Caco-2 (cell line): ENCODE measurements around the gene MYO16. TPM values are rescaled to one million over a fixed set of nuclear protein-coding genes. Genes with fewer than 3 reads are reported as not detected.
A peak's percentile ranks its signal among the peaks of the same experiment; 100 is the strongest.

Experiments used
- BruUV-seq: library from RNA; stranded (reverse); fragments of 400-500 nt; replicated peaks from 2 replicates; lab custom pipeline; 2021; lab: Mats Ljungman, UMichigan
- CTCF ChIA-PET: fragments of 300-600 bp; sonication (Branson Sonifier 250); formaldehyde crosslinking; loops from one replicate; lab custom pipeline; 2022; ENCODE audit warnings: antibody characterized with exemption; lab: Charles Lee
- POLR2A ChIA-PET: fragments of 300-600 bp; sonication (Branson Sonifier 250); formaldehyde crosslinking; loops from one replicate; lab custom pipeline; 2022; ENCODE audit warnings: antibody characterized with exemption; lab: Charles Lee
- DNase-seq, 2 experiments: peaks; one replicate each; pipeline versions ENCODE4 v3.0.0 to v3.0.0-alpha.2; 2020 to 2022
- H3K27me3 ChIP-seq: replicated peaks from 2 replicates; pipeline ENCODE4 v1.6.0; 2011; ENCODE audit warnings: low read length; ENCODE audit not compliant: control insufficient read depth, insufficient read depth
- H3K36me3 ChIP-seq: 2 replicates; pipeline ENCODE4 v1.5.1; 2011; ENCODE audit warnings: low read length; ENCODE audit not compliant: control insufficient read depth, insufficient read depth
- H3K4me1 ChIP-seq: fragments of 250-450 bp; sonication (Bioruptor Pico); 2 replicates; pipeline ENCODE4 v1.5.1; 2020; ENCODE audit warnings: mild to moderate bottlenecking
- H3K4me3 ChIP-seq: 2 replicates; pipeline ENCODE4 v1.5.1; 2011; ENCODE audit warnings: low read depth, mild to moderate bottlenecking, control low read depth, low read length
- H3K9me3 ChIP-seq: fragments of 250-450 bp; sonication (Bioruptor Pico); 2 replicates; pipeline ENCODE4 v1.5.1; 2020; ENCODE audit warnings: mild to moderate bottlenecking, moderate library complexity
- H3K27ac Mint-ChIP-seq: one replicate; pipeline ENCODE4 v1.8.0; 2022; ENCODE audit warnings: mixed read lengths; ENCODE audit not compliant: unreplicated experiment
- H3K27me3 Mint-ChIP-seq: one replicate; pipeline ENCODE4 v1.8.0; 2022; ENCODE audit warnings: mixed read lengths; ENCODE audit not compliant: insufficient read depth, unreplicated experiment
- H3K36me3 Mint-ChIP-seq: one replicate; pipeline ENCODE4 v1.8.0; 2022; ENCODE audit warnings: mild to moderate bottlenecking, mixed read lengths; ENCODE audit not compliant: insufficient read depth, unreplicated experiment
- H3K4me1 Mint-ChIP-seq: one replicate; pipeline ENCODE4 v1.8.0; 2022; ENCODE audit warnings: low read depth, mixed read lengths; ENCODE audit not compliant: unreplicated experiment
- H3K4me3 Mint-ChIP-seq: one replicate; pipeline ENCODE4 v1.8.0; 2022; ENCODE audit warnings: mild to moderate bottlenecking, moderate library complexity, mixed read lengths; ENCODE audit not compliant: unreplicated experiment
- H3K9me3 Mint-ChIP-seq: one replicate; pipeline ENCODE4 v1.8.0; 2022; ENCODE audit warnings: mixed read lengths; ENCODE audit not compliant: unreplicated experiment
- intact Hi-C: fragments of 100-400 bp; cut with micrococcal nuclease; formaldehyde crosslinking; loops from one replicate; pipeline ENCODE4 v1.10.0; 2022; ENCODE audit not compliant: unreplicated experiment
- total RNA-seq: library from RNA; stranded (reverse); gene quantifications from 2 replicates; pipeline ENCODE4 v1.2.3, GENCODE V29; 2022
- TF ChIP-seq, protein P1 (sequence below), 2 experiments: fragments of 200-600 bp in 1 of 2; IDR thresholded peaks; 1 replicate in 1 of 2; 2 replicates in 1 of 2; pipeline versions ENCODE4 v1.5.1 to v1.8.0; 2011 to 2022; ENCODE audit warnings: antibody characterized with exemption in 1 of 2, control low read depth in 1 of 2, inconsistent platforms in 1 of 2, low read depth in 1 of 2, low read length in 1 of 2, mild to moderate bottlenecking in 1 of 2, moderate library complexity in 1 of 2; ENCODE audit not compliant: insufficient read depth in 1 of 2, severe bottlenecking in 1 of 2, unreplicated experiment in 1 of 2

The MYO16 gene
- total RNA-seq, 1 experiment from 2014 or later, result not detected

DNA sequence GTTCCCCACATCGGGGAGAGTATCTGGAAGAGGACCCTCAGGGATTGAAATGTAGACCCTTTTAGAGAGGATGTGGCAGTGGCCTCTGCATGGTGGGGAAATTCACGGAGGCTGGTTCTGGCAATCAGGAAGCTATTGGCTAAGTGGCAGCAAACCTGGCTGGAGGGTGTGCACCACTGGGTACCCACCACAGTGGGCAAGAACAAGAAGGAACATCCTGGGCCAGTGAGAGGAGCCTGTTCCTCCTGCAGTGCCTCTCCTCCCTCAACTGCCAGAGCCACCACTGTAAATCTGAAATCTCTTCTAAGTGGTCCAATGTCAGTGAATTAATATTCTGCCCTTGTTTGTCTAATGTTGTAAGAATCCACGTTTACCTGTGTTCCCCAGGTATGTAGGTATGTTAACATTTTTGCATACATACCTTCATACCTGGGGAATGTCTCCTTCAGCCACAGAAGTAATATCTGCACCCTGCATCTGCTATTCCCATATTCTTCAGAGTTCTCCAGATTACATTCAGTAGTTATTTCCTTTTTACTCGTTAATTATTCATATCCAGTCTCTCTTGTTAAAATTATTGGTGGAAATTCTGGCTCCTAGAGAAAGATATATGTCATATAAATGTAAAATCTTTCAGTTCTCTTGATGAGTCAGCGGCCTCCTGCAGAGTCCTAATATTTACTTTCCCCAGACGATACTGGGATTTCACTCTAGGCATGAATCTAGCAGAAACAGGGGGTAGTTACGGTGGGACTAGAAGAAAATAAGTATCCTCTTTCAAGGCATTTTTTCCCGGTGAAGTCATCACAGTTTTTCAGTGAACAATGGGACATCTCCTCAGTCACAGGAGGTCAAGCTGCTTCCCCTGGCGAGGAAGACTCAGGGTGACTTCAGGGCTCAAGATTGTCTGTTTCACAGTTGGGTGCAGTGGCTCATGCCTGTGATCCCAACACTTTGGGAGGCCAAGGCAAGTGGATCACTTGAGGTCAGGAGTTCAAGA is 148.3 kb downstream of the MYO16 start:
- no peak overlapping the region for H3K4me3 ChIP-seq
- POLR2A ChIA-PET, result no interaction called here
- TF ChIP-seq, protein P1, sequence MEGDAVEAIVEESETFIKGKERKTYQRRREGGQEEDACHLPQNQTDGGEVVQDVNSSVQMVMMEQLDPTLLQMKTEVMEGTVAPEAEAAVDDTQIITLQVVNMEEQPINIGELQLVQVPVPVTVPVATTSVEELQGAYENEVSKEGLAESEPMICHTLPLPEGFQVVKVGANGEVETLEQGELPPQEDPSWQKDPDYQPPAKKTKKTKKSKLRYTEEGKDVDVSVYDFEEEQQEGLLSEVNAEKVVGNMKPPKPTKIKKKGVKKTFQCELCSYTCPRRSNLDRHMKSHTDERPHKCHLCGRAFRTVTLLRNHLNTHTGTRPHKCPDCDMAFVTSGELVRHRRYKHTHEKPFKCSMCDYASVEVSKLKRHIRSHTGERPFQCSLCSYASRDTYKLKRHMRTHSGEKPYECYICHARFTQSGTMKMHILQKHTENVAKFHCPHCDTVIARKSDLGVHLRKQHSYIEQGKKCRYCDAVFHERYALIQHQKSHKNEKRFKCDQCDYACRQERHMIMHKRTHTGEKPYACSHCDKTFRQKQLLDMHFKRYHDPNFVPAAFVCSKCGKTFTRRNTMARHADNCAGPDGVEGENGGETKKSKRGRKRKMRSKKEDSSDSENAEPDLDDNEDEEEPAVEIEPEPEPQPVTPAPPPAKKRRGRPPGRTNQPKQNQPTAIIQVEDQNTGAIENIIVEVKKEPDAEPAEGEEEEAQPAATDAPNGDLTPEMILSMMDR (IDR thresholded peaks at IDR 0.05; ENCODE audit: insufficient read depth in 1 of 2, low read depth in 1 of 2, low read length in 1 of 2, severe bottlenecking in 1 of 2, unreplicated experiment in 1 of 2), result no peak
- no TSS peak for BruUV-seq
- CTCF ChIA-PET, result no interaction called here
- H3K27me3 Mint-ChIP-seq, result no peaks in the 10 kb centered on the region
- intact Hi-C loops, result no loop called here
- no peak overlapping the region for H3K4me3 Mint-ChIP-seq
- peak in 1 of 2 experiments; percentile 4 for DNase-seq
- no peak overlapping the region for H3K27ac Mint-ChIP-seq
- H3K36me3 ChIP-seq, result no peaks in the 10 kb centered on the region
- H3K9me3 Mint-ChIP-seq, result no peaks in the 10 kb centered on the region
- H3K36me3 Mint-ChIP-seq, result no peaks in the 10 kb centered on the region
- H3K9me3 ChIP-seq, result peaks cover 4% of the 10 kb centered on the region; the same call in 1 of the 2 replicates
- no peaks in the 10 kb centered on the region for H3K27me3 ChIP-seq
- H3K4me1 Mint-ChIP-seq, result peaks cover 9% of the 10 kb centered on the region
- H3K4me1 ChIP-seq, result peaks cover 11% of the 10 kb centered on the region

DNA sequence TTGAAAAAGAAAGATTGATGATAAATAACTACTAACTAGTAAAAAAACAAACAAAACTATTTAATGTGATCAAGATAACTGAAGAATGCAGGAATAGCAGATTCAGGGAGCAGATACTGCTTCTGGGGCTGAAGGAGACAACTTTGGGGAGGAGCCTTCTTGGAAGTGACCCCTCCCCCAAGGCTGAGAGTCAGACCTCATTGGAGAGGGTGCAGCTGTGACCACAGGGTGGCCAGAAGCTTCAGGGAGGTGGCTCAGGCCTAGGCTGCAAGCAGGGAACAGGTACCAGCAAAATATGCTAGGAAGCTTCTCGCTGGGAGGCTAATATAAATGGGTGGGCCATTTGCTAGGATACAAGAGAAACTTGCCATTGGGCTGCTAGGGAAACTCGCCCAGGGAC is 149.9 kb downstream of the MYO16 start:
- H3K27me3 Mint-ChIP-seq, result no peaks in the 10 kb centered on the region
- Histone ChIP-seq H3K4me3 (no peak overlapping the region), H3K9me3 (peaks cover 6% of the 10 kb centered on the region; the same call in 1 of the 2 replicates), H3K4me1 (peaks cover 11% of the 10 kb centered on the region), H3K36me3 (no peaks in the 10 kb centered on the region), H3K27me3 (no peaks in the 10 kb centered on the region)
- no peak overlapping the region for H3K4me3 Mint-ChIP-seq
- BruUV-seq, result no TSS peak
- TF ChIP-seq, protein P1 (IDR thresholded peaks at IDR 0.05; ENCODE audit: insufficient read depth in 1 of 2, low read depth in 1 of 2, low read length in 1 of 2, severe bottlenecking in 1 of 2, unreplicated experiment in 1 of 2), result no peak
- intact Hi-C loops, result no loop called here
- ChIA-PET CTCF (no interaction called here), POLR2A (interaction anchor here (0.5 kb wide), 1 partner anchor 329 kb away, joined by 3 read pairs; no protein-coding TSS in a partner anchor)
- no peak overlapping the region for H3K27ac Mint-ChIP-seq
- H3K4me1 Mint-ChIP-seq, result peaks cover 9% of the 10 kb centered on the region
- no peaks in the 10 kb centered on the region for H3K36me3 Mint-ChIP-seq
- DNase-seq, result no peak
- H3K9me3 Mint-ChIP-seq, result no peaks in the 10 kb centered on the region

DNA sequence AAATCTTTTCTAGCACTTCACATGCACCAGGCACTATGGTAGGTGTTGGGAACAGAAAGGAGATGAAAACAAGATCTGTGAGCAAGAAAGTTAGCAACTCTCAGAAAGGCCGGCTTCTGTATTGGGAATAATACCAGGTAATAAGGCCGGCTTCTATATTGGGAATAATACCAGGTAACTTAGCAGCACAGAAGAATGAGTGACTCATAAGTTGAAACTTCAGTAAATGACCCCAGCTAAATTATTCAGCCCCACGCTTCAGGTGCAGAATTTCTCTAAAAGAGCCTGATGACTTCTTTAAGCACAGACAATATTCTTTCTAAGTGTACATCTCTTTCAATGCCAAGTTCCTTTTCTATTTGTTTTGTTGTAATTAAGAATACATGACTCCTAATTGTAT is 151.3 kb downstream of the MYO16 start:
- no TSS peak for BruUV-seq
- peaks cover 9% of the 10 kb centered on the region for H3K4me1 Mint-ChIP-seq
- H3K27me3 Mint-ChIP-seq, result no peaks in the 10 kb centered on the region
- peaks cover 6% of the 10 kb centered on the region; the same call in 1 of the 2 replicates for H3K9me3 ChIP-seq
- H3K4me1 ChIP-seq, result peaks cover 11% of the 10 kb centered on the region
- no peak for DNase-seq
- TF ChIP-seq, protein P1 (IDR thresholded peaks at IDR 0.05; ENCODE audit: insufficient read depth in 1 of 2, low read depth in 1 of 2, low read length in 1 of 2, severe bottlenecking in 1 of 2, unreplicated experiment in 1 of 2), result no peak
- H3K36me3 Mint-ChIP-seq, result no peaks in the 10 kb centered on the region
- no peak overlapping the region for H3K4me3 ChIP-seq
- ChIA-PET POLR2A (no interaction called here), CTCF (no interaction called here)
- H3K27me3 ChIP-seq, result no peaks in the 10 kb centered on the region
- no peak overlapping the region for H3K4me3 Mint-ChIP-seq
- intact Hi-C loops, result no loop called here
- no peaks in the 10 kb centered on the region for H3K36me3 ChIP-seq
- H3K9me3 Mint-ChIP-seq, result no peaks in the 10 kb centered on the region
- no peak overlapping the region for H3K27ac Mint-ChIP-seq
